HL-60 (cell line): ENCODE results near the gene MANF.

Source experiments
- CTCF ChIP-seq: IDR thresholded peaks from one replicate; pipeline ENCODE4 v1.5.1; 2011; ENCODE audit warnings: low read length, control low read depth, inconsistent platforms; ENCODE audit not compliant: insufficient read depth
- GABPA ChIP-seq: IDR thresholded peaks from 2 replicates; pipeline ENCODE4 v1.6.1; 2012; ENCODE audit warnings: low read depth
- POLR2AphosphoS5 ChIP-seq: IDR thresholded peaks from 2 replicates; pipeline ENCODE4 v1.6.1; 2012; ENCODE audit warnings: low read depth
- REST ChIP-seq: IDR thresholded peaks from 2 replicates; pipeline ENCODE4 v1.6.1; 2012; ENCODE audit warnings: low read depth; ENCODE audit not compliant: insufficient replicate concordance
- SPI1 ChIP-seq: IDR thresholded peaks from 2 replicates; pipeline ENCODE4 v1.6.1; 2012; ENCODE audit warnings: low read depth, mild to moderate bottlenecking, borderline replicate concordance

- TF ChIP-seq SPI1 (no peak), CTCF (no peak), POLR2AphosphoS5 (no peak; the same call in 1 of the 2 replicates), REST (no peak), GABPA (no peak)
These were observed 7.5 kb downstream of the MANF start for GRCh38 chr3:51392355-51393133.
